GM19468 (cell line): ENCODE results near the gene UAP1L1.

Experiments used
- ATAC-seq: cut with Tn5 transposase; IDR thresholded peaks from one replicate; pipeline ENCODE4 v1.9.1; 2021; ENCODE audit warnings: mild to moderate bottlenecking, moderate library complexity, moderate number of reproducible peaks; ENCODE audit not compliant: unreplicated experiment; ENCODE audit errors: extremely low read depth

UAP1L1 gene

GRCh38 chr9:137041124-137041523, 36.2 kb upstream of the UAP1L1 start:
- ATAC-seq: no peak

GRCh38 chr9:137042751-137043727, 34.3 kb upstream of the UAP1L1 start:
- ATAC-seq: no peak

GRCh38 chr9:137044037-137044436, 33.3 kb upstream of the UAP1L1 start:
- ATAC-seq: no peak

- no peak for ATAC-seq
Measured at GRCh38 chr9:137044502-137045177, 32.7 kb upstream of the UAP1L1 start.

GRCh38 chr9:137045294-137046087, 31.8 kb upstream of the UAP1L1 start:
- no peak for ATAC-seq

DNA sequence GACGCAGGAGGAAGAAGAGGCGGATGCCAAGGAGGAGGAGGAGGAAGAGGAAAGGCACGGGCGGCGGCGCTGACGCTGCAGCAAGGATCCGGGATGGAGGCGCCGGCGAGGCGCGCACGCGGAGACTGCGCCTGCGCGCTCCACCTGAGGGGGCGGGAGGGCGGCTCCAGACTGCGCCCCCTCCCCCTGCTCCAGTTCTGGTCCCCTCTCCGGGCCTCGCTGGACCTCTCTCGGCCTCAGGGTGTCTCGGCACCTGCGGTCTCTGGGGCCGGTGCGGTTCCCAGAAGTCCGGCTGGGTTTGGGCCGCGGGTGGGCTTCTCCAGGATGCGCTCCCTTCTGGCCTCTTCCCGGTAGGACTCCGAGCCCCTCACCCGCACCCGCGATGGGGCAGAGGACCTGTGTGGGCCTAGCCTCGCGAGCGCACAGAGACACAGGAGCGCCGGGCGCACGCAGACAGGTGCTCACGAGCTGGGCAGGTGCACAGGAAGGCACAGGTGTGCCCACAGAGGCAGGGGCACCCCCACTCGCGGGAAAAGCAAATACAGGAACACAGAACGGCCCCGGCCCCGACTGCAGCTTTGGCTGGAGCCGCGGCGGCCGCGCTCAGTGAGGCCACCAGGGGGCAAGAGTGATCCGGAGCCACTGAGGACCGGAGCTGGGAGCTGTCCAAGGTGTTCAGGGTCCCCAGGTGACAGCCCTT, 31.1 kb upstream of the UAP1L1 start, which contains the start of gene NPDC1:
Gene NPDC1 (minus strand): TSS at position 90 of the 700 bp plus-strand sequence. CDS start 188 bp downstream, outside the sequence.
- ATAC-seq: no peak

GRCh38 chr9:137048655-137049543, 28.4 kb upstream of the UAP1L1 start:
- no peak for ATAC-seq

GRCh38 chr9:137049544-137050449, 27.5 kb upstream of the UAP1L1 start:
- no peak for ATAC-seq

- ATAC-seq: no peak
Measured at GRCh38 chr9:137050570-137050969, 26.7 kb upstream of the UAP1L1 start.

DNA sequence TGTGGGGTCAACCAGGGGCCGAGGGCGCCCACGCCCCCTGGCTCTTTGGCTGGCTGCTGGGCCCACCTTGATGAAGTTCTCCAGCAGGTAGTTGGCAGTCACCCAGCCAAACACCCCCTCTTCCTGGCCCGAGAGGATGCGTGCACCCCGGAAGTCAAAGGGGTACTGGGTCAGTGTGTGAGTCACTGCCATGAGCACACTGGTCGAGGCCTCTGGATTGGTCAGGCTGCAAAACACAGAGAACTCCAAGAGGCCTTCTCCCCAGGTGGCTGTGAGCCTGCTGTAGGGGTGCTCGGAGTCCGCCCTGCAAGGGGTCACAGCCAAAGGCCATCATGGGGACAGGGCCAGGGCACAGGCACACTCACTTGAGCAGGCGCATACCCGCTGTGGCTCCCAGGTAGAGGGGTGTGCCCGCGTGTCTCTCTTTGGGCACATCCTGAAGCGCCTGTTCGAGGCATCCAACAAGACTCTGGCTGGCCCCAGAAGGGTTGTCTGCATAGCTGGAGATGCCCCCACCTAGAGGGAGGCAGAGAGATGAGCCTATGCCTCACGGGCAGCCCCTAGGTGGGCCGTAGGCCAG, 26.1 kb upstream of the UAP1L1 start:
- ATAC-seq: no peak

DNA sequence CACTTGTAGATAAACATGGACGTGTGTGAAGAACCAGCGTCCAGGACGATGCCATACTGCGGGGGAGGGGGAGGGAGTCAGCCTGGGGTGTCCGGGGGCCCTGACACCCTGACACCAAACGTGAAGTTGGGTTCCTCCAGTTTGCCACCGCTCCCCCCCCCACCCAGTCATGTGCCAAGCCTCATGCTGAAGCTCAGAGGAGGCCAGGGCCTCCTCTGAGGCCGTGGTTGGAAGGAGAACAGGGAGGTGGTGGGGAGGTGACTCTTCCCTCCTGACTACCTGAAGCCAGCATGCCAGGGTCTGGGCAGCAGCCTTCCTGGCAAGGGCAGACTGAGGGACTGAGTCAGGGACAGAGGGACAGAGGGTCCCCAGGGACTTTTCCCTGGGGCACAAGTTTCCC, 25.0 kb upstream of the UAP1L1 start:
- ATAC-seq: no peak

DNA sequence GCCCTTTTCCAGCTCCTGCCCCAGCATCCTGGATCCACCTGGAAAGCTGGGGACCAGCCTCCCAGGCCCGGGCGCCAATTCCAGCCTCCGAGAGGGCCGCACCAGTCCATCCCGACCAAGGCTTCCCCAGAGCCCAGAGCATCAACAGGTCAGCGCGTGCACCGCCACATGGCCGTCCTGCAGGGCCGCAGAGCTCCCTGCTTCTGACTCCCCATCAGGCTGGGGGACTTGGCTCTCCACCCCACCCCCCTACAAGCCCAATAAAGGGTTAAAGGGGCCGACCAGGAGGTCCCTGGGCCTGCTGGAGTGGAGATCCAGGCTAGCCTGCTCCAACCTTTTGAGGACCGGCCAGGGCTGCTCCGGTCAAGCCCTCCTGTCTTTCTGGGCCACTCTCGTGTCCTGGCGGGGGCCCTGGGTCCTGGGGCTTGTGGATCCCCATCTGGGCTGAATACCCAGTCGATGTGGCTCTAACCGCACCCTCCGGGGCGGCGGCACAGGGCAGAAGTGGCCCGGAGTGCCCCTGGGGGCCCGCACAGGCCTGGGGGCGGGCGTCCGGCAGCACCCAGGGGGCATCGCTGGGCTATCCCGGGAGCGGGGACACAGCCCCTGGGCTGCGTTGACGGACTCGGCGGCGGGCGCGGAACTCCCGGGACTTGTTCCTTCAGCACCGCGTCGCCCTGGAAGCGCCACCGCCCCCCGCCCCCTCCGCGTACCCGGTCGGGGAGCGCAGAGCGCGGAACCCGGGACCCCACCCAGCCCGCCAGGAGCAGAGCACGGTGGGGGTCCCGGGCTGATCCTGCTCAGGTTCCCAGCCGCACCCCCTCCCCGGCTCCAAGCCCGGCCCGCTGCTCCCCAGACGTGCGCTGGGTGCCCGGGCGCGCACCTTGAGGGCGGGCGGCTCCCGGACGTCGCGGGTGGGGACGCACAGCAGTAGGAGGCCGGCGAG, 24.0 kb upstream of the UAP1L1 start:
- no peak for ATAC-seq

GRCh38 chr9:137053944-137054931, 23.1 kb upstream of the UAP1L1 start, which contains the start of gene ENTPD2:
TSS of gene ENTPD2 (minus strand) at chr9:137054061. CDS start at chr9:137053997, 64 bp downstream.
- no peak for ATAC-seq

DNA sequence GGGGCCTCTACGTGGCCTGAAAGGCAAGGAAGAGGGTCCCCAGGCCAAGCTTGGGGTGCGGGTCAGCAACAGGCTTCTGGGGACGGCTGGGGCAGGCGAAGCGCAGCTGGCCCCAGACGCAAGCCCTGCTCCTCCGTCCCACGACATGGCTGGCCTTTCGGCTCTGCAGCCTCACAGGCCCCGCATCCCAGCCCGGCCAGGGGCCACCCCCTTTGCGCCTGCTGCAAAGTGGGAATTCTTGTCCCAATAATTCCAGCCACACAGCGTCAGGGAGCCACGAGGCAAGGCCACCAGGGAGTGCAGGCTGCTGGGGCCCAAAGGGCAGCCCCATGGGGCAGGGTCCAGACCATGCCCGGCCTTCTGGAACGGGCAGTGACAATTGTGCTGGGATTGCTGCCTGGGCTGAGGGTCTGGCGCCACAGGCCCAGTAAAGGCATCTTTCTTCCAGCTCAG, 22.4 kb upstream of the UAP1L1 start:
- ATAC-seq: no peak
